Neural progenitor cell (in vitro differentiated cells): ENCODE results near the gene TINCR. TPM values are rescaled to one million over a fixed set of nuclear protein-coding genes. Genes with fewer than 3 reads are reported as not detected.

Experiments
- DNase-seq: peaks from one replicate; pipeline ENCODE4 v3.0.0-alpha.2; 2016; ENCODE audit warnings: low spot score
- H2AFZ ChIP-seq: fragments of 200-600 bp; sonication (generic); replicated peaks from 2 replicates; pipeline ENCODE4 v1.6.1; 2016; ENCODE audit warnings: antibody characterized with exemption
- H3F3A ChIP-seq: fragments of 200-600 bp; sonication (generic); 2 replicates; pipeline ENCODE4 v1.6.1; 2016; ENCODE audit warnings: antibody characterized with exemption, low read depth
- H3K27ac ChIP-seq: fragments of 200-600 bp; sonication (generic); 2 replicates; pipeline ENCODE4 v1.5.1; 2016; ENCODE audit warnings: mild to moderate bottlenecking
- H3K27me3 ChIP-seq: fragments of 200-600 bp; sonication (generic); 2 replicates; pipeline ENCODE4 v1.6.1; 2016; ENCODE audit warnings: mild to moderate bottlenecking, moderate library complexity
- H3K36me3 ChIP-seq: fragments of 200-600 bp; sonication (generic); 2 replicates; pipeline ENCODE4 v1.5.1; 2016
- H3K4me1 ChIP-seq: fragments of 200-600 bp; sonication (generic); 2 replicates; pipeline ENCODE4 v1.6.1; 2016; ENCODE audit warnings: mixed run types
- H3K4me2 ChIP-seq: fragments of 200-600 bp; sonication (generic); 2 replicates; pipeline ENCODE4 v1.6.1; 2016
- H3K4me3 ChIP-seq: fragments of 200-600 bp; sonication (generic); 2 replicates; pipeline ENCODE4 v1.5.1; 2016
- H3K79me2 ChIP-seq: fragments of 200-600 bp; sonication (generic); 2 replicates; pipeline ENCODE4 v1.6.1; 2016; ENCODE audit warnings: low read depth
- H3K9ac ChIP-seq: fragments of 200-600 bp; sonication (generic); 2 replicates; pipeline ENCODE4 v1.6.1; 2016
- H3K9me3 ChIP-seq: fragments of 200-600 bp; sonication (generic); 2 replicates; pipeline ENCODE4 v1.5.1; 2016; ENCODE audit warnings: low read depth
- H4K20me1 ChIP-seq: fragments of 200-600 bp; sonication (generic); 2 replicates; pipeline ENCODE4 v1.6.1; 2016; ENCODE audit warnings: low read depth
- H3K27ac Mint-ChIP-seq: 3 replicates; pipeline ENCODE4 v1.8.0; 2021; ENCODE audit warnings: mixed read lengths
- H3K27me3 Mint-ChIP-seq: 2 replicates; pipeline ENCODE4 v1.8.0; 2022; ENCODE audit warnings: low read depth, mild to moderate bottlenecking, inconsistent platforms, moderate library complexity, mixed read lengths; ENCODE audit not compliant: insufficient read depth
- H3K36me3 Mint-ChIP-seq: 3 replicates; pipeline ENCODE4 v1.8.0; 2021; ENCODE audit warnings: mixed read lengths
- H3K4me1 Mint-ChIP-seq: 3 replicates; pipeline ENCODE4 v1.8.0; 2021; ENCODE audit warnings: mixed read lengths
- H3K4me3 Mint-ChIP-seq: 3 replicates; pipeline ENCODE4 v1.8.0; 2021; ENCODE audit warnings: mild to moderate bottlenecking, moderate library complexity, mixed read lengths
- H3K9me3 Mint-ChIP-seq: 3 replicates; pipeline ENCODE4 v1.8.0; 2020; ENCODE audit warnings: mixed read lengths
- CTCF ChIP-seq: fragments of 200-600 bp; sonication (generic); IDR thresholded peaks from 2 replicates; pipeline ENCODE4 v1.5.1; 2017; ENCODE audit warnings: antibody characterized with exemption, mild to moderate bottlenecking
- EZH2 ChIP-seq: fragments of 200-600 bp; sonication (generic); IDR thresholded peaks from 2 replicates; pipeline ENCODE4 v1.6.1; 2017; ENCODE audit warnings: antibody characterized with exemption, mild to moderate bottlenecking, moderate library complexity
- EZH2phosphoT487 ChIP-seq: fragments of 200-600 bp; sonication (generic); IDR thresholded peaks from 2 replicates; pipeline ENCODE4 v1.6.1; 2017; ENCODE audit warnings: antibody characterized with exemption
- total RNA-seq: library from RNA; depleted of rRNA; stranded (reverse); fragments of >200 nt; gene quantifications from 2 replicates; pipeline ENCODE4 v1.2.3, GENCODE V29; 2015; ENCODE audit warnings: low replicate concordance

The TINCR gene
- total RNA-seq, 1 donor from 2014 or later = 1.8 TPM

DNA sequence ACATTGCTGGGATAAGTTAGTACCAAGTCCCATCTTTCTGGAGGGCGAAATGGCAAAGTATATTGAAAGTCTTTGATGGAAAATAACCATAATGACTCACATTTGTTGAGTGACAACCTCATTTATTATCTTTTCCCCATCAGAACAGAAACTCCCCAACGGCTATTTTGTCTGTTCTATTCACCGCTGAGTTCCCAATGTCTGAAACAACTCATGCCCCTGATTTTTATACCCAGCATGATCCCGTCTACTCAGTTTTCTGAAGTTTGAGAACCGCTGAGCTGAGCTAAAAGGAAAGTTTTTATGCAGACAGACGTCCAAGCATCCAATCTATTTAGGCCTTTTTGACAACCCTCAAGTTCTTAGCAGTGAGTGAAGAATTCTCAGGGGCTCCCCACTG lies 7.8 kb upstream of the TINCR start:
- H3F3A ChIP-seq = peaks cover 7% of the 10 kb centered on the region
- H3K9ac ChIP-seq = no peak overlapping the region
- Mint-ChIP-seq H3K4me1 (peaks cover 30% of the 10 kb centered on the region), H3K36me3 (no peaks in the 10 kb centered on the region), H3K27ac (no peak overlapping the region), H3K4me3 (no peak overlapping the region), H3K9me3 (no peaks in the 10 kb centered on the region), H3K27me3 (peaks cover 6% of the 10 kb centered on the region)
- no peak for TF ChIP-seq EZH2phosphoT487
- no peak for TF ChIP-seq CTCF
- no peaks in the 10 kb centered on the region for H3K36me3 ChIP-seq
- no peak overlapping the region for H2AFZ ChIP-seq
- H3K9me3 ChIP-seq = no peaks in the 10 kb centered on the region
- no peak overlapping the region for H3K4me2 ChIP-seq
- no peaks in the 10 kb centered on the region for H4K20me1 ChIP-seq
- H3K4me1 ChIP-seq = peaks cover 4% of the 10 kb centered on the region
- DNase-seq = no peak
- no peaks in the 10 kb centered on the region for H3K79me2 ChIP-seq
- no peaks in the 10 kb centered on the region for H3K27me3 ChIP-seq
- no peak overlapping the region for H3K4me3 ChIP-seq
- no peak overlapping the region for H3K27ac ChIP-seq

GRCh38 chr19:5572556-5573286 lies 5.0 kb upstream of the TINCR start:
- no peaks in the 10 kb centered on the region for H3K9me3 Mint-ChIP-seq
- H3K9ac ChIP-seq = no peak overlapping the region
- H3K4me1 Mint-ChIP-seq = peaks cover 15% of the 10 kb centered on the region
- peaks cover 4% of the 10 kb centered on the region for H3K27me3 Mint-ChIP-seq
- H3K27ac Mint-ChIP-seq = no peak overlapping the region
- DNase-seq = no peak
- H3K4me2 ChIP-seq = no peak overlapping the region
- H3K27me3 ChIP-seq = peaks cover 18% of the 10 kb centered on the region
- H2AFZ ChIP-seq = no peak overlapping the region
- H3K4me3 ChIP-seq = no peak overlapping the region
- no peaks in the 10 kb centered on the region for H3K79me2 ChIP-seq
- no peaks in the 10 kb centered on the region for H3K36me3 ChIP-seq
- no peaks in the 10 kb centered on the region for H3K36me3 Mint-ChIP-seq
- no peak overlapping the region for H3K4me3 Mint-ChIP-seq
- TF ChIP-seq CTCF (no peak), EZH2phosphoT487 (no peak), EZH2 (no peak)
- no peak overlapping the region for H3K27ac ChIP-seq
- H3K4me1 ChIP-seq = peaks cover under 1% of the 10 kb centered on the region
- peaks cover 7% of the 10 kb centered on the region for H3F3A ChIP-seq
- no peaks in the 10 kb centered on the region for H4K20me1 ChIP-seq
- no peaks in the 10 kb centered on the region for H3K9me3 ChIP-seq

GRCh38 chr19:5571777-5572176 lies 4.0 kb upstream of the TINCR start:
- no peak for TF ChIP-seq EZH2phosphoT487
- no peak for TF ChIP-seq EZH2
- no peak for TF ChIP-seq CTCF
- no peak overlapping the region for H3K27ac Mint-ChIP-seq
- peaks cover 12% of the 10 kb centered on the region for H3K4me1 Mint-ChIP-seq

More at GRCh38 chr19:5571777-5572176, 4.0 kb upstream of the TINCR start:
- H3K9me3 ChIP-seq = no peaks in the 10 kb centered on the region
- H2AFZ ChIP-seq = no peak overlapping the region
- peaks cover 28% of the 10 kb centered on the region for H3K27me3 ChIP-seq
- H3K4me2 ChIP-seq = no peak overlapping the region
- H3K4me3 ChIP-seq = no peak overlapping the region
- H3K36me3 ChIP-seq = no peaks in the 10 kb centered on the region
- H3K4me1 ChIP-seq = no peaks in the 10 kb centered on the region
- Mint-ChIP-seq H3K27me3 (peaks cover 4% of the 10 kb centered on the region), H3K9me3 (no peaks in the 10 kb centered on the region), H3K36me3 (no peaks in the 10 kb centered on the region), H3K4me3 (no peak overlapping the region)
- DNase-seq = no peak
- H3K27ac ChIP-seq = no peak overlapping the region
- no peak overlapping the region for H3K9ac ChIP-seq
- no peaks in the 10 kb centered on the region for H3K79me2 ChIP-seq
- peaks cover 13% of the 10 kb centered on the region for H3F3A ChIP-seq
- no peaks in the 10 kb centered on the region for H4K20me1 ChIP-seq
